Caco-2 (cell line): ENCODE measurements around the gene ST6GAL1. TPM values are rescaled to one million over a fixed set of nuclear protein-coding genes. Genes with fewer than 3 reads are reported as not detected.
"Not testable (repeated sequence)": the region's sequence is repeated elsewhere in the genome, so short reads cannot be mapped to it uniquely, and the experiment has no call there.

ENCODE experiments used
- BruUV-seq: library from RNA; stranded (reverse); fragments of 400-500 nt; replicated peaks from 2 replicates; lab custom pipeline; 2021; lab: Mats Ljungman, UMichigan
- CTCF ChIA-PET: fragments of 300-600 bp; sonication (Branson Sonifier 250); formaldehyde crosslinking; loops from one replicate; lab custom pipeline; 2022; ENCODE audit warnings: antibody characterized with exemption; lab: Charles Lee
- POLR2A ChIA-PET: fragments of 300-600 bp; sonication (Branson Sonifier 250); formaldehyde crosslinking; loops from one replicate; lab custom pipeline; 2022; ENCODE audit warnings: antibody characterized with exemption; lab: Charles Lee
- DNase-seq, 2 experiments: peaks; one replicate each; pipeline versions ENCODE4 v3.0.0 to v3.0.0-alpha.2; 2020 to 2022
- H3K27me3 ChIP-seq: replicated peaks from 2 replicates; pipeline ENCODE4 v1.6.0; 2011; ENCODE audit warnings: low read length; ENCODE audit not compliant: control insufficient read depth, insufficient read depth
- H3K36me3 ChIP-seq: 2 replicates; pipeline ENCODE4 v1.5.1; 2011; ENCODE audit warnings: low read length; ENCODE audit not compliant: control insufficient read depth, insufficient read depth
- H3K4me1 ChIP-seq: fragments of 250-450 bp; sonication (Bioruptor Pico); 2 replicates; pipeline ENCODE4 v1.5.1; 2020; ENCODE audit warnings: mild to moderate bottlenecking
- H3K4me3 ChIP-seq: 2 replicates; pipeline ENCODE4 v1.5.1; 2011; ENCODE audit warnings: low read depth, mild to moderate bottlenecking, control low read depth, low read length
- H3K9me3 ChIP-seq: fragments of 250-450 bp; sonication (Bioruptor Pico); 2 replicates; pipeline ENCODE4 v1.5.1; 2020; ENCODE audit warnings: mild to moderate bottlenecking, moderate library complexity
- H3K27ac Mint-ChIP-seq: one replicate; pipeline ENCODE4 v1.8.0; 2022; ENCODE audit warnings: mixed read lengths; ENCODE audit not compliant: unreplicated experiment
- H3K27me3 Mint-ChIP-seq: one replicate; pipeline ENCODE4 v1.8.0; 2022; ENCODE audit warnings: mixed read lengths; ENCODE audit not compliant: insufficient read depth, unreplicated experiment
- H3K36me3 Mint-ChIP-seq: one replicate; pipeline ENCODE4 v1.8.0; 2022; ENCODE audit warnings: mild to moderate bottlenecking, mixed read lengths; ENCODE audit not compliant: insufficient read depth, unreplicated experiment
- H3K4me1 Mint-ChIP-seq: one replicate; pipeline ENCODE4 v1.8.0; 2022; ENCODE audit warnings: low read depth, mixed read lengths; ENCODE audit not compliant: unreplicated experiment
- H3K4me3 Mint-ChIP-seq: one replicate; pipeline ENCODE4 v1.8.0; 2022; ENCODE audit warnings: mild to moderate bottlenecking, moderate library complexity, mixed read lengths; ENCODE audit not compliant: unreplicated experiment
- H3K9me3 Mint-ChIP-seq: one replicate; pipeline ENCODE4 v1.8.0; 2022; ENCODE audit warnings: mixed read lengths; ENCODE audit not compliant: unreplicated experiment
- CTCF ChIP-seq, 2 experiments: fragments of 200-600 bp in 1 of 2; IDR thresholded peaks; 1 replicate in 1 of 2; 2 replicates in 1 of 2; pipeline versions ENCODE4 v1.5.1 to v1.8.0; 2011 to 2022; ENCODE audit warnings: antibody characterized with exemption in 1 of 2, control low read depth in 1 of 2, inconsistent platforms in 1 of 2, low read depth in 1 of 2, low read length in 1 of 2, mild to moderate bottlenecking in 1 of 2, moderate library complexity in 1 of 2; ENCODE audit not compliant: insufficient read depth in 1 of 2, severe bottlenecking in 1 of 2, unreplicated experiment in 1 of 2
- intact Hi-C: fragments of 100-400 bp; cut with micrococcal nuclease; formaldehyde crosslinking; loops from one replicate; pipeline ENCODE4 v1.10.0; 2022; ENCODE audit not compliant: unreplicated experiment
- total RNA-seq: library from RNA; stranded (reverse); gene quantifications from 2 replicates; pipeline ENCODE4 v1.2.3, GENCODE V29; 2022

The ST6GAL1 gene
- total RNA-seq, 1 experiment from 2014 or later = 34.6 TPM

GRCh38 chr3:186951640-186952552, 21.6 kb downstream of the ST6GAL1 start:
- POLR2A ChIA-PET = no interaction called here
- TF ChIP-seq CTCF (IDR thresholded peaks at IDR 0.05; ENCODE audit: insufficient read depth in 1 of 2, low read depth in 1 of 2, low read length in 1 of 2, severe bottlenecking in 1 of 2, unreplicated experiment in 1 of 2) = no peak
- intact Hi-C loops = no loop called here
- Mint-ChIP-seq H3K9me3 (no peaks in the 10 kb centered on the region), H3K4me1 (no peaks in the 10 kb centered on the region), H3K4me3 (no peak overlapping the region), H3K27me3 (no peaks in the 10 kb centered on the region), H3K36me3 (no peaks in the 10 kb centered on the region), H3K27ac (no peak overlapping the region)
- H3K9me3 ChIP-seq = no peaks in the 10 kb centered on the region
- H3K4me3 ChIP-seq = no peak overlapping the region
- CTCF ChIA-PET = no interaction called here
- BruUV-seq = no TSS peak
- no peaks in the 10 kb centered on the region for H3K36me3 ChIP-seq
- no peaks in the 10 kb centered on the region for H3K27me3 ChIP-seq
- H3K4me1 ChIP-seq = no peaks in the 10 kb centered on the region
- DNase-seq = no peak

GRCh38 chr3:186953011-186953487, 22.7 kb downstream of the ST6GAL1 start:
- Mint-ChIP-seq H3K9me3 (no peaks in the 10 kb centered on the region), H3K36me3 (no peaks in the 10 kb centered on the region), H3K4me3 (no peak overlapping the region), H3K4me1 (no peaks in the 10 kb centered on the region), H3K27ac (no peak overlapping the region), H3K27me3 (no peaks in the 10 kb centered on the region)
- Histone ChIP-seq H3K4me1 (no peaks in the 10 kb centered on the region), H3K27me3 (no peaks in the 10 kb centered on the region), H3K4me3 (no peak overlapping the region), H3K9me3 (no peaks in the 10 kb centered on the region), H3K36me3 (no peaks in the 10 kb centered on the region)
- DNase-seq = no peak
- TF ChIP-seq CTCF (IDR thresholded peaks at IDR 0.05; ENCODE audit: insufficient read depth in 1 of 2, low read depth in 1 of 2, low read length in 1 of 2, severe bottlenecking in 1 of 2, unreplicated experiment in 1 of 2) = no peak
- intact Hi-C loops = no loop called here
- ChIA-PET CTCF (no interaction called here), POLR2A (no interaction called here)
- BruUV-seq = no TSS peak

GRCh38 chr3:186953992-186954699, 23.8 kb downstream of the ST6GAL1 start:
- H3K4me1 Mint-ChIP-seq, H3K36me3 Mint-ChIP-seq: not testable (repeated sequence)

More at GRCh38 chr3:186953992-186954699, 23.8 kb downstream of the ST6GAL1 start:
- intact Hi-C loops, DNase-seq, H3K4me3 Mint-ChIP-seq, BruUV-seq, CTCF ChIA-PET, H3K36me3 ChIP-seq, H3K4me1 ChIP-seq, H3K4me3 ChIP-seq, H3K9me3 ChIP-seq, POLR2A ChIA-PET, H3K9me3 Mint-ChIP-seq, H3K27me3 Mint-ChIP-seq, H3K27ac Mint-ChIP-seq, H3K27me3 ChIP-seq: not testable (repeated sequence)
